GM21423 (cell line): Measurements from ENCODE around the gene ITPKB.
A peak's percentile ranks its signal among the peaks of the same experiment; 100 is the strongest.
"Not testable (repeated sequence)": the region's sequence is repeated elsewhere in the genome, so short reads cannot be mapped to it uniquely, and the experiment has no call there.

Experiments
- ATAC-seq: cut with Tn5 transposase; IDR thresholded peaks from one replicate; pipeline ENCODE4 v1.9.1; 2021; ENCODE audit warnings: mild to moderate bottlenecking, moderate library complexity; ENCODE audit not compliant: unreplicated experiment

The ITPKB gene

GRCh38 chr1:226732856-226733291, 6.2 kb downstream of the ITPKB start:
- ATAC-seq = no peak

DNA sequence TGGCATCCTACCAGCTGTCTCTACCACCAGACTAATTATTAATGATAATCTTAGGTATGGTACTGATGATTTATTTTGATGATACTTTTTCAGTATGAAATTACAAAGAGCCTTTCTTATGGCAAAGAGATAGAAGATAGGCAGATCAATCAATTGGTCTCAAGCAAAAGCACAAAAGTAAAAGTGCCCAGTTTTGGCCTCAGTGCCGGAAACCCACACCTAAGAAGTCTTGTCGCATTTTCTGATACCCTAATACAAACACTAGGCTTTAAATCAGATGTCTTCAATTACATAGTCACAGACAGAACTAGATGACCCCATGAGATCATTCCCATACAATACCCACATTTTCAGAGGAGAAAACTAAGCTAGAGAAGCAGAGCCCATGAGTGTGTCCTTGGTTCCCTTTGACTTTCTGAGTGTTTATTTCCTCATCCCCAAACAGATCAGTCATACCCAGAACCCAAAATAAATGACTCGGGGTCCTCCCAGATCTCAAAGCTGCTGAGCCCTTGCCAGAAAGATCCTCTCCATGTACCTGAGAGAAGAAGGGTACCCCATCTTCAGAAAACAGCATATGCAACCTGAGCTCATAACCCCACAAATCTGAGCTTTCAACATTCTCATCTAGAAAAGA, 7.7 kb downstream of the ITPKB start:
- ATAC-seq = no peak

GRCh38 chr1:226730836-226731235, 8.2 kb downstream of the ITPKB start:
- no peak for ATAC-seq

- no peak for ATAC-seq
Measured at GRCh38 chr1:226730071-226730470, 9.0 kb downstream of the ITPKB start.

- ATAC-seq = no peak
Measured at GRCh38 chr1:226728448-226728847, 10.6 kb downstream of the ITPKB start.

DNA sequence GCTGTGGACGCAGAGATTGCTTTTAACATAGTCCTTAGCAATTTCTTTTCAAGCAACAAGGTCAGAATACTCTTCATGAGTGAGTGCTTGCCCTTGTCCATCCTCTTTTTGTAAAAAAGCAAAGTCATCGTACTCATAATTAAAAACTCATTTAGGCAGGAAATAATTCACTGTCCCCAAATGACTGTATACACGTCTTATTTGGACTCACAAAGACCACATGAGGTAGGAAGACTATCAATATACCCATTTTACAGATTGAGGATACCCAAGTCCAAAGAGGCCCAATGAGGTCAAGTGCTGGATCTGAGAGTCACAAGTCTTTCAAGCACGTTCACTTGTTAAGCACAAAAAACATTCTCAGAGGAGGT, 13.2 kb downstream of the ITPKB start:
- ATAC-seq = no peak

- ATAC-seq = no peak
Measured at GRCh38 chr1:226723657-226724532, 15.2 kb downstream of the ITPKB start.

DNA sequence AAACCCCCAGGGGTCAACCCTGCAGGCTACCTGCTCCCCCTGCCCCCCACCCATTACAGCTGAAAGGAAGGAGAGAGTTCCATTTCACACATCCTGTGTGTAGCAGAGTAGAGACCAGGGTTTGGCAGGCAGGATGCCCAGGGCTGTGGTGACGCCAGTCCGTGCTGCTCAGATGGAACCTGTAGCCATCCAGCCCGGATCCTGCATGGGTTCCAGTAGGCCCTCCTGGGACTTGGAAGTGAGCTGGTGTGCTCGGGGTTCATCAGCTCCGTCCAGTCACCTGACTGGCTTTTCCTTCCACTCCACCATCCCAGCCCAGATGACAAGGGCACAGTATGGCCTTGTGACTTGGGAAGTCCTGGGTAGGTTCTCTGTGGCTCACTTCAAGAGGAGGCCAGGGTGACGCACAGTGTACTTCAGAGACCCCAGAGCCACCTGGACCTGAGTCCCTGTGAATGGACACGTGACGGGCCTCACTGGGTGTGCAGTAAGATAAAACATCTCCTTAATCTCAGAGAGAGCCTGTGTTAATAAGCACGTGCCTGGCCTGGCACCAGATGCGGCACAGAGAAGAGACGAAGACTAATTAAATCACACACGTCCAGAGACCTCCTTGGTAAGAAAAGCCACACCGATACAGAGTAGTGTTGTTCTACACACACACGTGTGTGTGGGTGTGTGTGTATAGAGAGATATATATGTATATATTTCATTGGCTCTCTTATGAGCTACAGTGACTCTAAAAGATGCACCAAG, 16.0 kb downstream of the ITPKB start:
- ATAC-seq = no peak

- ATAC-seq = no peak
Measured at GRCh38 chr1:226722240-226722900, 16.7 kb downstream of the ITPKB start.

- ATAC-seq = not testable (repeated sequence)
Measured at GRCh38 chr1:226720574-226720973, 18.5 kb downstream of the ITPKB start.

- no peak for ATAC-seq
Measured at GRCh38 chr1:226719596-226720387, 19.3 kb downstream of the ITPKB start.

DNA sequence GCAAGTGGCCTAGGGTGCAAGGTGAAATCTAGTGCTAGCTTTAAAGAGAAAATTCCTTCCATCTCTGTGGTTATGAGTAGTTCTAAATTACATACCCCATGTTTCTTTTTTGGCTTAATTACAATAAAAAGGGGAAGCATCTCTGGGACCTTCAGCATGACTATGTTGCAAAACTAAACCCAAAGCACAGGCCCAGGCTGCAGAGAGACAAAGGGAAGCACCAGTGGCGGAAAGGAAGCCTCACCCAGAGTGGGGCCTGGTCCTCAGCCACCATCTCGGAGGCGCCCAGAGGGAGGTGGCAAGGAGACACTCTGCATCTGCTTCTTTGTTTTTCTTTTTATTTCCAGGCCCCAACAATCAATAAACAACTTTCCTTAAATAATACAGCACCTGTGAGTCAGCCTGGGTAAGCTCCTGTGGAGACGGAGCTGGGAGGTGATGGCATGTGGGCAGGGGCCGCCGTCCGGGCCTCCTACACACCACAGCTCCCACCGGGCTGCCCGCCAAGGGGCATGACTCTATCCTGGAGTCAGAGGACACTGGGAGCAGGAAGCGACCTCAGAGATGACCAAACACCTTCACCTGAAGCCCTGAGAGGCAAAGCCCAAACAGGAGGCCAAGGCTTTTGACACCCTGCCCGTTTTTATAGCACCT, 21.7 kb downstream of the ITPKB start:
- ATAC-seq = no peak

- ATAC-seq = no peak
Measured at GRCh38 chr1:226716577-226716976, 22.5 kb downstream of the ITPKB start.

DNA sequence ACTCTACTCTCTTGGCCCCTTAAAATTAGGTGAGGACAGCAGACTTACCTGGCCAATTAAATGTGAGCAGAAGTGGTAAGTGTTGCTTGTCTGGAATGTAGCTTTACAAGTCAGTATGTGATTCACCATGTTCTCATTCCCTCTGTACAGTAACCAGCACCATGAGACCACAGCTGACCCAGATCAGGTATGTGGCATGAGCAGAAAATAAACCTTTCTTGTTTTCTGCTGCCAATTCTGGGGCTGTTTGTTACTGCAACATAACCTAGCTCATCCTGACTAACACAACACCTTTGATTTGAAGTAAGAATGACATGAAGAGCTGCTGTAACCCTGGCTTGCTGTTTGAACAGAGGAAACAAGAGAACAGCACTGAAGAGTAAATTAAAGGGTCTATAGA, 24.9 kb downstream of the ITPKB start:
- no peak for ATAC-seq

DNA sequence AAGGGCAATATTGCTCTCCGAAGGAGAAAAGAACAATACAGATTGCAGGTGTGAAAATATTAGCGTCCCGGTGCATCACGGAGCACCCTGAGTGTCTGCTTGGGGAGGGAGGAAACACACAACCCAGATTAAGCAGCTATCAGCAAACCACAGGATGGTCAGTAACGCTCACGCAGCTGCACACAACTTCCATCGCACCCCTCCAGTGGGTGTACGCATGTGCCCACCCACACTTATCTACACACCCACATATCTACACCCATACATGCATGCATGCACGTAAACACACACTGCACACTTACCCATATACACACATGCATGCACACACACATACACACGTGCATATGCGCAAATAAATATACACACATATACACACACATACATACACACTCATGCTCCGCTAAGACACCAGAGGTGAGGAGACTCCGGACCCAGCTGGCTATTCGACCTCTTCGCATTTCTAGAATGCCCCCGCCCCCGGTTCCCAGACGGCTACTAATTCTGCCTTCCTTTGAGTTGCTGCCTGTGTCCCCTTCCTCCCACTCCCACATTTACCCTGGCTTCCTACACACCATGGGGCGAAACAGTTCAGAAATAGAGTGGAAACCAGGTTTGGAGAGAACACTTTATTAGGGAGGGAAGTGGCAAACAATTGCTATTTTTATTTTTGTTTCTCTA, 26.2 kb downstream of the ITPKB start:
- no peak for ATAC-seq

DNA sequence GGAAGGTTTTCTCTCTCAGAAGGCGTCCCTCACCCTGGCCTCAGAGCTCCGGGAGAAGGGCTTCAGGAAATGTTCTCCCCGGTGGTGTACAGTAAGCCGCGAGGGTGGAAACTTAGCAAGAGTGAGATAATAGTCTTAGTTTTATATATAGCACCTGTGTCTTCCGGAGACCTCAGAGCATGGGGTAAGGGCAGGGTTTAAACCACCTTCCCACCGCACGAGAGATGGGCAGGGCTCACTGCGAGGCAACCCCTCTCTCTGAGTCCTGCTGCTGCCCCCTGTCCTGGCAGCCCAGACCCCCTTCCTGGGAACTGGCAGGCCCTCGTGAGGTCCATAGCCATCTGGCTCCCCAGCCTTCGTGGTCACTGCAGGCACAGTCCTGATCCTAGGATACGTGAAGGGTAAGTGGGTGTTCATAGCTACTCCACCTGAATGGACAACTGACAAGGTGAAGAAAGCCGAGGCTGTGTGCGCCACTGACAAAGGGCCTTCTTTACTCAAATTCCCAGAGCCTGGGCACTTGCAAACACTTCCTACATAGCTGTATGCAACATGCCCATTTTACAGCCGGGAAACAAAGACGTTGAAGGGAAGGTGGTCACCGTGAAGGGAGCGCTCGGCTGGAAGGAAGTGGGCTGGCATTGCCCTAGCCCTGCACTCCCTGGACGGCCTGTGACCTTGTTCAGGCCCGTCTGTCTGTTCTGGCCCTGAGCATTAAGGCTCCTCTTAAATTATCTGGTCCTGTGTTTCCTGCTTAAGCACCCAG, 26.9 kb downstream of the ITPKB start:
- peak; percentile 79 for ATAC-seq

DNA sequence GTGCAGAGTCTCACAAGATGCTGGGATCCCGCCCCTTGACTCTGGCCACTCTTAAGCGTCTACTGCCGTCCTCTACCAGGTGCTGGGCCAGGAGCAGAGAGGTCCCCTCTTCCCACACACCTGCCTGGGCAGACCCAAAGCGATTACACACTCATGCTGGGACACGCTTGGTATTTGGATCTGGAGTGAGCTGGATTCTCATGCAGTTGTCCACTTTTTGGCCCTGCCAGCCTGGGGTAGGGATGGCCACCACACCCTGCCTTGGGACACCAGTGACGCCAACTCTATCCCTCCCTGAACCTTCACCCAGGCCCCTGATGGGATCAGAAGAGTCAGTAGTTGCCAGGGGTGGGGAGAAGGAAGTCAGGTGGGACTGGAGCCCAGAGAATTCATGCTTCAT, 28.6 kb downstream of the ITPKB start:
- no peak for ATAC-seq

DNA sequence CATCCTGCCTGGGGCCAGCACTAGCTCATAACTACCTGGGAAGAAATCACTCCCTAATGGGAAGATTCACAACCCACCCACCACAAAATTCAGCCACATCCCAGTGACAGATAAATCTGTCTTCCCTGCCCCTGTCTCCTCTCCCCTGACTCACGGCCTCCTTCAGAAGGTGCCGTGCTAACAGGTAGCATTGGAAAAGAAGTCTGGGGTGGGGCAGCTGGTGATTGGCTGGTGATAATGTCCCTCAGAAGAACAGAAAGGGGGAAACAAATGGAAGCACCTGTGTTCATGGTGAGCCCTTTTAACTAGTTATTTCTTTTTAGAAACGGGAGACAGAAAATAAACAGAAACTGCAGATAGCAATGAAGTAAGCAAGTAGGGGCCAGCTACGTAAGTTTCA, 29.1 kb downstream of the ITPKB start:
- ATAC-seq = no peak
